Measurements from ENCODE around the gene KLHL17. TPM values are rescaled to one million over a fixed set of nuclear protein-coding genes. Genes with fewer than 3 reads are reported as not detected.
A peak's percentile ranks its signal among the peaks of the same experiment; 100 is the strongest.

The KLHL17 gene
- polyA plus RNA-seq, 5 donors, result 7.0 to 16.2 (median 12.0) TPM

GRCh38 chr1:921011-921837 lies 39.2 kb upstream of the KLHL17 start:
- DNase-seq, result peak in 1 of 2 donors; percentile 79

GRCh38 chr1:923131-923990 lies 37.0 kb upstream of the KLHL17 start, which contains the start of gene SAMD11:
SAMD11 (plus strand) TSS chr1:923923; CDS start chr1:924432, 509 bp downstream.
- DNase-seq, result peak; percentile 84 to 88

GRCh38 chr1:923991-924655 lies 36.3 kb upstream of the KLHL17 start:
- DNase-seq, result no peak

GRCh38 chr1:924656-925560 lies 35.5 kb upstream of the KLHL17 start:
- no peak for DNase-seq

- no peak for DNase-seq
Measured at GRCh38 chr1:925561-926421, 34.6 kb upstream of the KLHL17 start.

- no peak for DNase-seq
Measured at GRCh38 chr1:927234-927633, 33.1 kb upstream of the KLHL17 start.

GRCh38 chr1:927748-928147 lies 32.6 kb upstream of the KLHL17 start:
- DNase-seq, result no peak

- DNase-seq, result no peak
Measured at GRCh38 chr1:928825-929661, 31.3 kb upstream of the KLHL17 start.

- no peak for DNase-seq
Measured at GRCh38 chr1:929712-930632, 30.4 kb upstream of the KLHL17 start.

- no peak for DNase-seq
Measured at GRCh38 chr1:930633-931138, 29.7 kb upstream of the KLHL17 start.

GRCh38 chr1:931380-932172 lies 28.8 kb upstream of the KLHL17 start:
- no peak for DNase-seq

GRCh38 chr1:932173-932510 lies 28.2 kb upstream of the KLHL17 start:
- DNase-seq, result no peak

GRCh38 chr1:932776-933602 lies 27.4 kb upstream of the KLHL17 start:
- DNase-seq, result no peak

- no peak for DNase-seq
Measured at GRCh38 chr1:933603-933940, 26.8 kb upstream of the KLHL17 start.

GRCh38 chr1:934991-935750 lies 25.2 kb upstream of the KLHL17 start:
- DNase-seq, result no peak
